MM.1S (cell line): ENCODE results near the gene ZNF384.

Experiments
- DNase-seq: peaks from one replicate; pipeline ENCODE4 v3.0.0-alpha.2; 2015
- H2AFZ ChIP-seq: fragments of 300-600 bp; sonication (generic); 2 replicates; pipeline ENCODE4 v1.6.0; 2016; ENCODE audit warnings: antibody characterized with exemption, low read length
- H3F3A ChIP-seq: fragments of 300-600 bp; sonication (generic); 2 replicates; pipeline ENCODE4 v1.6.1; 2016; ENCODE audit warnings: mild to moderate bottlenecking, antibody characterized with exemption, low read length, moderate library complexity, mixed read lengths; ENCODE audit not compliant: insufficient read depth
- H3K27ac ChIP-seq: fragments of 300-600 bp; sonication (generic); 2 replicates; pipeline ENCODE4 v1.5.1; 2016; ENCODE audit warnings: mild to moderate bottlenecking, low read length
- H3K27me3 ChIP-seq: fragments of 300-600 bp; sonication (generic); replicated peaks from 2 replicates; pipeline ENCODE4 v1.6.0; 2016; ENCODE audit warnings: low read length; ENCODE audit not compliant: insufficient read depth
- H3K36me3 ChIP-seq: fragments of 300-600 bp; sonication (generic); replicated peaks from 2 replicates; pipeline ENCODE4 v1.6.1; 2016; ENCODE audit warnings: mild to moderate bottlenecking, low read length, mixed read lengths; ENCODE audit not compliant: insufficient read depth
- H3K4me1 ChIP-seq: fragments of 300-600 bp; sonication (generic); 2 replicates; pipeline ENCODE4 v1.6.1; 2016; ENCODE audit warnings: low read length, mixed read lengths
- H3K4me2 ChIP-seq: fragments of 300-600 bp; sonication (generic); 2 replicates; pipeline ENCODE4 v1.6.0; 2016; ENCODE audit warnings: low read depth, low read length
- H3K4me3 ChIP-seq: fragments of 300-600 bp; sonication (generic); 2 replicates; pipeline ENCODE4 v1.5.1; 2016; ENCODE audit warnings: low read length, mixed read lengths
- H3K79me2 ChIP-seq: fragments of 300-600 bp; sonication (generic); 2 replicates; pipeline ENCODE4 v1.6.1; 2016; ENCODE audit warnings: mixed run types, low read length, mixed read lengths
- H3K9ac ChIP-seq: fragments of 300-600 bp; sonication (generic); 2 replicates; pipeline ENCODE4 v1.6.1; 2016; ENCODE audit warnings: low read length, mixed read lengths
- H3K9me2 ChIP-seq: fragments of 300-600 bp; sonication (generic); replicated peaks from 2 replicates; pipeline ENCODE4 v1.6.1; 2016; ENCODE audit warnings: mild to moderate bottlenecking, low read length, mixed read lengths; ENCODE audit not compliant: insufficient read depth
- H3K9me3 ChIP-seq: fragments of 300-600 bp; sonication (generic); replicated peaks from 2 replicates; pipeline ENCODE4 v1.6.1; 2016; ENCODE audit warnings: mild to moderate bottlenecking, low read length, mixed read lengths; ENCODE audit not compliant: insufficient read depth
- H4K20me1 ChIP-seq: fragments of 300-600 bp; sonication (generic); 2 replicates; pipeline ENCODE4 v1.6.1; 2016; ENCODE audit warnings: mild to moderate bottlenecking, low read length, moderate library complexity, mixed read lengths; ENCODE audit not compliant: insufficient read depth
- EZH2 ChIP-seq: fragments of 300-600 bp; sonication (generic); optimal IDR thresholded peaks from 2 replicates; pipeline ENCODE3; 2017; ENCODE audit warnings: low read depth, mild to moderate bottlenecking, antibody characterized with exemption, low read length, mixed read lengths
- EZH2phosphoT487 ChIP-seq: fragments of 300-600 bp; sonication (generic); IDR thresholded peaks from 2 replicates; pipeline ENCODE4 v1.6.1; 2018; ENCODE audit warnings: antibody characterized with exemption, low read length
- TF ChIP-seq, protein P1 (sequence below): fragments of 300-600 bp; sonication (generic); IDR thresholded peaks from 2 replicates; pipeline ENCODE4 v1.5.1; 2016; ENCODE audit warnings: antibody characterized with exemption, low read length, mixed read lengths

ZNF384 gene

DNA sequence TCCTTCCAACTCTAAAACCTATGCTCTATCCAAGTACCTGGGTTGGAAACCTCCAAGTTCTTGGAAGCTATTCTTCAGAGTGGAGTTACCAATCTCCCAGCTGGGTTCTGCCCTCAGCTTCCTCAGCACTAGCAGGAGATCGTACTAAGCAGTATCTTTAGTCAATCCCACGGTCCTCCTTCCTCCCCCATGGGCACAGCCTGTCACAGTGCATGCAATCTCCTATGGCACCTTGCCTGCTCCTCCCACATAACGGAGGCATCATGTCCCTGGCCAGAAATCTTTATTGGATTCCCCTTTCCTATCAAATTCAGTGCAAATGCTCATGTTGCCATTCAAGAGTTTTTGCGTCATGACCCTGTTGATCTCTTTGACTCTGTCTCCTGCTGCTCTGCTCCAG lies 48.0 kb downstream of the ZNF384 start:
- Histone ChIP-seq H3K9ac (no peak overlapping the region), H3K79me2 (no peaks in the 10 kb centered on the region), H2AFZ (no peak overlapping the region), H3K4me3 (no peak overlapping the region), H3K9me3 (no peaks in the 10 kb centered on the region), H4K20me1 (no peaks in the 10 kb centered on the region), H3K27me3 (peaks cover 26% of the 10 kb centered on the region; the same call in 1 of the 2 replicates), H3K4me1 (no peaks in the 10 kb centered on the region), H3K36me3 (no peaks in the 10 kb centered on the region), H3F3A (no peaks in the 10 kb centered on the region), H3K9me2 (no peaks in the 10 kb centered on the region), H3K4me2 (no peak overlapping the region), H3K27ac (no peak overlapping the region)
- TF ChIP-seq, protein P1, sequence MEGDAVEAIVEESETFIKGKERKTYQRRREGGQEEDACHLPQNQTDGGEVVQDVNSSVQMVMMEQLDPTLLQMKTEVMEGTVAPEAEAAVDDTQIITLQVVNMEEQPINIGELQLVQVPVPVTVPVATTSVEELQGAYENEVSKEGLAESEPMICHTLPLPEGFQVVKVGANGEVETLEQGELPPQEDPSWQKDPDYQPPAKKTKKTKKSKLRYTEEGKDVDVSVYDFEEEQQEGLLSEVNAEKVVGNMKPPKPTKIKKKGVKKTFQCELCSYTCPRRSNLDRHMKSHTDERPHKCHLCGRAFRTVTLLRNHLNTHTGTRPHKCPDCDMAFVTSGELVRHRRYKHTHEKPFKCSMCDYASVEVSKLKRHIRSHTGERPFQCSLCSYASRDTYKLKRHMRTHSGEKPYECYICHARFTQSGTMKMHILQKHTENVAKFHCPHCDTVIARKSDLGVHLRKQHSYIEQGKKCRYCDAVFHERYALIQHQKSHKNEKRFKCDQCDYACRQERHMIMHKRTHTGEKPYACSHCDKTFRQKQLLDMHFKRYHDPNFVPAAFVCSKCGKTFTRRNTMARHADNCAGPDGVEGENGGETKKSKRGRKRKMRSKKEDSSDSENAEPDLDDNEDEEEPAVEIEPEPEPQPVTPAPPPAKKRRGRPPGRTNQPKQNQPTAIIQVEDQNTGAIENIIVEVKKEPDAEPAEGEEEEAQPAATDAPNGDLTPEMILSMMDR = no peak
- TF ChIP-seq EZH2phosphoT487 (no peak), EZH2 (no peak)
- DNase-seq = no peak

DNA sequence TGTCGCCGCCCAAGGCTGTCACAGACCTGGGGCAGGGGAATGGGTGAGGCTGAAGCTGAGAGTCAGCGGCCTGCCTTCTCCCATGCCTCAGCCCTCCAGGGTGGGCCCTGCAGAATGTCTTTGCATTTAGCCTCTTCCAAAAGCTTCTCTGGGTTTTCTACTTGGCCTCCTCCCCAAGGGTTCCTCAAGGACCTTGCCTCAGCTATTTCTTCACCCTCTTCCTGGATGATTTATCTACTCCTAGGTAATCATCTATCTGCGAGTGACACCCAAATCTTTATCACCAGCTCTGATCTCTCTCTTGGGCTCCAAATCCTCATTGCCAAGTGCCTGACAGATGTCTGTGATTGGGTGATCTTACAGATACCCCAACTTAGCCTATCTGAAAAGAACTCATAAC lies 48.7 kb downstream of the ZNF384 start:
- TF ChIP-seq EZH2 (no peak), EZH2phosphoT487 (no peak)
- TF ChIP-seq, protein P1 = no peak
- Histone ChIP-seq H3K4me1 (no peaks in the 10 kb centered on the region), H3K9me2 (no peaks in the 10 kb centered on the region), H3K27ac (no peak overlapping the region), H3K9me3 (no peaks in the 10 kb centered on the region), H3K4me2 (no peak overlapping the region), H4K20me1 (no peaks in the 10 kb centered on the region), H3K36me3 (no peaks in the 10 kb centered on the region), H3K27me3 (peaks cover 26% of the 10 kb centered on the region; the same call in 1 of the 2 replicates), H3F3A (no peaks in the 10 kb centered on the region), H3K79me2 (no peaks in the 10 kb centered on the region), H3K9ac (no peak overlapping the region), H3K4me3 (no peak overlapping the region), H2AFZ (no peak overlapping the region)
- no peak for DNase-seq

DNA sequence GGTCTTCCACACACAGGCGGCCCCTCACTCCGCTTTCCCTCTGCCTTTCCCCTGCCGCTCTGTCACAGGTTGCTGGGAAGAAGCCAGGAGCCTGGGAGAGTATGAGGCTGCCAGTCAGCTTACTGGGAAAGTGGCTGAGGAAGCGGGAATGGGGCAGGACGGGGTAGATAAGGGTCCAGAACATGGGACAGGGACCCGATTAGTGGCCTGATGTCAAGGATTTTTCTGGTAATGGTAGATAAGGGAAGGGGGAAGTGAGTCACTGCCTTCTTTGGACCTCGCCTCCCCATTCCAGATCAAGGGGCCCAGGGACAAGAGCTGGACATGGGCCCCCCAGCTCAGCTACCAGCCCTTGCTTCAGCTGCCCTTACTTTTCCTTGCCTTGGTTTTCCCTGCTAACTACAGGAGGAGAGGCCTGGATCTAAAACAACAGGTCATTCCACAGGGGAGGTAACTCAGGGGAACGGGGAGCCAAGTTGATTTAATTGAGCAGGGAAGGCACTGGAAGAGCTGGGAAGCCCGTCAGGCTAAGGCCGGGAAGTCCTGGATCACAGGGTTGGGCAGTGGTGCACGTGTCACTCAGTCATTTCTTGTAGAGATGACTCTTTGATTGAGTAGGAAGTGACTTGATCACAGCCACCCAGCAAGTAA lies 49.9 kb downstream of the ZNF384 start:
- no peaks in the 10 kb centered on the region for H3K36me3 ChIP-seq
- H3K9ac ChIP-seq = no peak overlapping the region
- no peaks in the 10 kb centered on the region for H3F3A ChIP-seq
- DNase-seq = no peak
- H3K4me1 ChIP-seq = no peaks in the 10 kb centered on the region
- H3K4me2 ChIP-seq = no peak overlapping the region
- TF ChIP-seq EZH2 = no peak
- TF ChIP-seq, protein P1 = no peak
- TF ChIP-seq EZH2phosphoT487 = no peak
- no peak overlapping the region for H3K27ac ChIP-seq
- no peaks in the 10 kb centered on the region for H3K79me2 ChIP-seq
- H3K9me3 ChIP-seq = no peaks in the 10 kb centered on the region
- H3K4me3 ChIP-seq = no peak overlapping the region
- peaks cover 26% of the 10 kb centered on the region; the same call in 1 of the 2 replicates for H3K27me3 ChIP-seq
- H3K9me2 ChIP-seq = no peaks in the 10 kb centered on the region
- no peak overlapping the region for H2AFZ ChIP-seq
- H4K20me1 ChIP-seq = no peaks in the 10 kb centered on the region
